Measurements from ENCODE around the gene GBP5.

Gene GBP5, protein sequence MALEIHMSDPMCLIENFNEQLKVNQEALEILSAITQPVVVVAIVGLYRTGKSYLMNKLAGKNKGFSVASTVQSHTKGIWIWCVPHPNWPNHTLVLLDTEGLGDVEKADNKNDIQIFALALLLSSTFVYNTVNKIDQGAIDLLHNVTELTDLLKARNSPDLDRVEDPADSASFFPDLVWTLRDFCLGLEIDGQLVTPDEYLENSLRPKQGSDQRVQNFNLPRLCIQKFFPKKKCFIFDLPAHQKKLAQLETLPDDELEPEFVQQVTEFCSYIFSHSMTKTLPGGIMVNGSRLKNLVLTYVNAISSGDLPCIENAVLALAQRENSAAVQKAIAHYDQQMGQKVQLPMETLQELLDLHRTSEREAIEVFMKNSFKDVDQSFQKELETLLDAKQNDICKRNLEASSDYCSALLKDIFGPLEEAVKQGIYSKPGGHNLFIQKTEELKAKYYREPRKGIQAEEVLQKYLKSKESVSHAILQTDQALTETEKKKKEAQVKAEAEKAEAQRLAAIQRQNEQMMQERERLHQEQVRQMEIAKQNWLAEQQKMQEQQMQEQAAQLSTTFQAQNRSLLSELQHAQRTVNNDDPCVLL

GRCh38 chr1:89272269-89273041, at the start of gene GBP5:
TSS of gene GBP5 (minus strand) at chr1:89272860. CDS start at chr1:89269555, 3,305 bp downstream.
- DNase-seq (ENCODE audit: low spot score), result peak; percentile 76

GRCh38 chr1:89322402-89322801, 49.7 kb upstream of the GBP5 start:
- no peak for DNase-seq (ENCODE audit: low spot score)

GRCh38 chr1:89312572-89312971, 39.9 kb upstream of the GBP5 start:
- DNase-seq (ENCODE audit: low spot score), result no peak

DNA sequence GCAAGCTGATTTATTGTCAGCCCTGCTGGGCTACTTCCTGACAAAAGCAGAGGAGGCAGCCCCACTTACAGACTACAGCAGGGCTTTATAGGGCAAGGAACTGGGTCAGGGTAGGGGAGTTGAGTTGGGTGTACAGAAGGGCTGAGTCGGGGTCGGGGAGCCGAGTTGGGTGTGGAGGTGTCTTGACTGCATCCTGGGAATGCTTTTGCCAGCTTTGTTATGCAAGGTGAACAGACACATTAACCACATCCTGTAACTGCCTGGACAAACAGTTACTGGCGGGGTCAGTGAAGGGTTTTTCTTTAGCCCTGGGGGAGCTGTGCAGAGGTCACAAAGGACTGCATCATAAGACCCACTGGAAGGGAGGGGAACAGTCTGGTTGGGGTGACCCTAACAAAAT, 39.1 kb upstream of the GBP5 start:
- DNase-seq (ENCODE audit: low spot score), result no peak

- no peak for DNase-seq (ENCODE audit: low spot score)
These were observed 38.3 kb upstream of the GBP5 start for GRCh38 chr1:89310976-89311375.

DNA sequence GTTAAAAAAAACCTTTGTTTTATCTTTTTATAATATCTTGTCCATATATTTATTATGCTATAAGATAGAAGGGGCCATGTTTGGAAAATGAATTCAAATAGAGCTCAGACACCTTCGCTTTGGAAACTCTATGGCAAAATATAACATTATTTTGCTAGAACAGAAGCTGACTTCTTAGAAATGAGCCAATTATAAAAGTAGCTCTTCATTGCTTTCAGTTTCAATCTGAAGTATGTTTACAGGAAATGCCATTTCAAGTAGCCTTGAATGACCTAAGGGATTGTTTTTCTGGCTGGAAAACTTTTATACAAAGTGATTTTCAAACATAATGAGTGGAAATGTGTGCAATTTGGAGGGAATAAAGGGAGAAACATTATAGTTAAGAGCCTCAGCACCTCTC, 37.8 kb upstream of the GBP5 start:
- DNase-seq (ENCODE audit: low spot score), result peak; percentile 52

GRCh38 chr1:89309828-89310227, 37.2 kb upstream of the GBP5 start:
- DNase-seq (ENCODE audit: low spot score), result no peak

GRCh38 chr1:89306273-89306672, 33.6 kb upstream of the GBP5 start:
- DNase-seq (ENCODE audit: low spot score), result no peak

GRCh38 chr1:89305493-89305892, 32.8 kb upstream of the GBP5 start:
- no peak for DNase-seq (ENCODE audit: low spot score)

GRCh38 chr1:89304572-89305230, 32.0 kb upstream of the GBP5 start:
- DNase-seq (ENCODE audit: low spot score), result no peak

DNA sequence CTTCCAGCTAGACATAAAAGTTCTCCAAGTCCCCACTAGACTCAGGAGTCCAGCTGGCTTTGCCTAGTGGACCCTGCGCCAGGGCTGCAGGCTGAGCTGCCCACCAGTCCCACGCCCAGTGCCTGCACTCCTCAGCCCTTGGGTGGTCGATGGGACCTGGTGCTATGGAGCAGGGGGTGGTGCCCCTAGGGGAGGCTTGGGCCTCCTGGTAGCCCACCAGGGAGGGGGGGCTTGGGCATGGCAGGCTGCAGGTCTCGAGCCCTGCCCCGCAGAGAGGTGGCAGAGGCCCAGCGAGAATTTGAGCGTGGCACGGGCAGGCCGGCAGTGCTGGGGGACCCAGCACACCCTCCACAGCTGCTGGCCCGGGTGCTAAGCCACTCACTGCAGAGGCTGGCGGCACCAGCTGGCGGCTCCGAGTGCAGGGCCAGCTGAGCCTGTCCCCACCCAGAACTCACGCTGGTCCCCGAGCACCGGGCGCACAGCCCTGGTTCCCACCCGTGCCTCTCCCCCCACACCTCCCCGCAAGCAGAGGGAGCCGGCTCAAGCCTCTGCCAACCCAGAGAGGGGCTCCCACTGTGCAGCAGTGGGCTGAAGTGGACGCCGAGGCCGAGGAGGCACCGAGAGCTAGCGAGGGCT, 30.2 kb upstream of the GBP5 start:
- no peak for DNase-seq (ENCODE audit: low spot score)

- peak; percentile 75 for DNase-seq (ENCODE audit: low spot score)
These were observed 27.2 kb upstream of the GBP5 start for GRCh38 chr1:89299739-89300463.

DNA sequence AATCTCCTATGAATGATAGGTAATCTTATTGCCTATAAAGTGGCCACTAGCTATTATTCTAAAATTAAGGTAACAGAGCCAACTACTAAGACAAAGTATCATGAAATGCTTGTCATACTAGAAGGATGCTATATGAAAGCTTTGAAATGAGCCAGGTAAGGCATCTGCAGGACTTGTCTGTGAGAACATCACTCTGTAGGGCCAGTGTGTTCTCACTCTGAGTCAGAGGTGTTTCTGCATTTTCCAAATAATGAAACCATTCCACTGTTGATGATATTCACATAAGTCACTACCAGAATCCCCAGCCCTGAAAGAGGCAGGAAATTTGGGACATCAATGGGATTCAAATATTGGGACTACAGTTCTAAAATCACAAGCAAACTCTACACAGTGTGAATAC, 25.8 kb upstream of the GBP5 start:
- peak; percentile 60 for DNase-seq (ENCODE audit: low spot score)

DNA sequence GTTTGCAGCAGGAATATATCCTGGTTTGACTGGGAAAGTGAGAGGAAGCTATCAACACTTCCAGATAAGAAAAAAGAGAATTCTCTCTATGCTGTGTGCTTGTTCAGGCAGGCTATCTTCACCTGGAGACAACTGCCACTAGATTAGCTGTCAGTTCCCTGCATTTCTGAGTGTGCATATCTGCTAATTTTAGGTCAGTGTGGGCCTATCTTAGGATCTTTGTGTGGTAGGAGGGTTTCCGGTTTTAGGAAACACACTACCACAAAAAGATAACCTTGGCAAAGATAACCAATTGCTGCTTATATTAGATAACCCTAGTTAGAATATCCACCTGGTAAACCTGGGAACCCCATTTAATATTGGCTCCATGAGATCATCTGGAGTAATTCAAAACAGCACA, 22.5 kb upstream of the GBP5 start:
- no peak for DNase-seq (ENCODE audit: low spot score)

DNA sequence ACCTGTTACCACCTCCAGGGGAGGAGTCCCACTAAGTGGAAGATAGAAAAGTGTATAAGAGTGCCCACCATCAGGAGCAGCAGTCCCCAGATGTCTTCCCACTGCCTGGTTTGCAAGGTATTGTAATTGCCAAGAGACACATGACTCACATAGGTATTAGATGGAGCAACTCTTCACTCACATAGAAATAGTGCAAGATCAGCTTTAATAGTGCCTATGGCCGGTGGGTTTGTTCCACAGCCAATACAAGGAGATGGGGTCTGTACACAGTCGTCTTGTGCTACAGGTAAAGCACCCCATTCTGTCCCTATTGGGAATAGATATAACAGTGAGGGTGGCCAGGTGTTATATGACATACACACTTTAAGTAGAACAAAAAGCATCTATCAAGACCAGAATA, 18.6 kb upstream of the GBP5 start:
- no peak for DNase-seq (ENCODE audit: low spot score)

GRCh38 chr1:89288051-89288340, 15.3 kb upstream of the GBP5 start:
- DNase-seq (ENCODE audit: low spot score), result no peak

DNA sequence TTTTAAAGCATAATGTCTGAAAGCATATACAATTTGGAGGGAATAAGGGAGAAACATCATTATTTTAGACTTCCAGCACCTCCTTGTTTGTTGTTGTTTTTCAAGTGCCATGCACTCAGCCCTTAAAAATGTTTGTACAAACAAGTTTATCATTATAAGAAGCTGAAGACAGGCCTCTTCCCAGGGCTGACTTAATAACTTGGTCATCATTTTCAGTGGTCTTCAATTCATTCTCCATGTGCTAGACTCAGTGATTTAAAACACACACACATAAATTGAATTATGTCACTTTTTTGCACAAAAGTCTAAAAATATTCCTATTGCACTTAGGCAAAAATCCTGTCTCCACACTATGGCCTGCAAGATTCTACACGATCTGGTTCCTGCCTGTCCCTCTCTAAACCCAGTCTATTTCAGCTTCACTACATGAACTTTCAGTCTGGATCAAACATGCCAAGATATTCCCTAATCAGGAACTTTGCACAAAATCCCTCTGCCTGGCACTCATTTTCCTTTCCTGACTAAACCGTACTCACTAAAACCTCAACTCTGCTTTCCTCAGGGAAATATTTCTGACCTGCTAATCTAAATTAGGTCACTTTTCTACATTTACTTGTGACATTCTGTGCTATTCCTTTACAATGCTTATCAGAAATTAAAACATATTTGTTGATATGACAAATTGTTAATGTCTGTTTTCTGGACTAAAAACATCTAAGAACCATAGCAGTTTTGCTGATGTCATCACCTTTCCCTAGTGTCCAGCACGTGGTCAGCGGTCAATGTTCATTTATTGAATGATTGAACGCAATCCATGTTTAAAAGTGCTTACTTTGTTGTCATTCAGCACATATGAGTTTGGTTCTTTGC, 14.8 kb upstream of the GBP5 start:
- no peak for DNase-seq (ENCODE audit: low spot score)

- DNase-seq (ENCODE audit: low spot score), result peak; percentile 71
These were observed 14.0 kb upstream of the GBP5 start for GRCh38 chr1:89286549-89287180.

DNA sequence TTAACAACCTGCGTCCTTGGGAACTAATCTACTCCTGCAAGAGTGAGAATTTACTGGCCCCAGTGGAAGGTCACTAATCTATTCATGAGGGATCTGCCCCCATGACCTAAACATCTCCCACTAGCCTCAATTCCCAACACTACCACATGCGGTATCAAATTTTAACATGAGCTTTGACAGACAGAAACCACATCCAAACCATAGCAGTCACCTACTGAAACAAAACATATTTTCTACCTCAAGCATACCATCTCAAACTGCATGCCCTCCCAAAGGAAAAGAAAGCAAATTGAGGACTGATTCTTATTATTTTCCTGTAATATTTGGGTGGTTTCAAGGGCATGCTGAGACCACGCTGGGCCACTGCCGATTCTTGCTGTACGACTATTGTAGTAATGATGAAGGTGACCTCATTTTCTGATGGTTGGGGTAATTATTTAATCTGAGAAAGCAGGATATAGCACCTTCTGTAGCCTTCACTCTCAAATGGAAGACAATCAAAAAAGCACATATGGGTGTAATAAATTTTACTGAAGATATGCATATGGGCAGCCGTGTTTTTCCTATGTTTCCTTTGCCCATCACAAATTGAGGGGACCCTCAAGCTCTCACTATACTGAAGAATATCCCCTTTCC, 13.2 kb upstream of the GBP5 start:
- DNase-seq (ENCODE audit: low spot score), result no peak

Measured in activated CD4-positive, alpha-beta T cell treated with anti-CD3 and anti-CD28 coated beads, Interleukin-2, Interleukin-4, amounts not matched to agents 100 ng/mL and 50 ng/mL, durations not matched to agents 16 hours and 8 hours (primary cell).